GM18508 (cell line): ENCODE results near the gene MLLT10.
"Not testable (repeated sequence)": the region's sequence is repeated elsewhere in the genome, so short reads cannot be mapped to it uniquely, and the experiment has no call there.

ENCODE experiments used
- ATAC-seq: cut with Tn5 transposase; IDR thresholded peaks from one replicate; pipeline ENCODE4 v1.9.1; 2021; ENCODE audit warnings: moderate number of reproducible peaks; ENCODE audit not compliant: insufficient read depth, unreplicated experiment

MLLT10 gene

DNA sequence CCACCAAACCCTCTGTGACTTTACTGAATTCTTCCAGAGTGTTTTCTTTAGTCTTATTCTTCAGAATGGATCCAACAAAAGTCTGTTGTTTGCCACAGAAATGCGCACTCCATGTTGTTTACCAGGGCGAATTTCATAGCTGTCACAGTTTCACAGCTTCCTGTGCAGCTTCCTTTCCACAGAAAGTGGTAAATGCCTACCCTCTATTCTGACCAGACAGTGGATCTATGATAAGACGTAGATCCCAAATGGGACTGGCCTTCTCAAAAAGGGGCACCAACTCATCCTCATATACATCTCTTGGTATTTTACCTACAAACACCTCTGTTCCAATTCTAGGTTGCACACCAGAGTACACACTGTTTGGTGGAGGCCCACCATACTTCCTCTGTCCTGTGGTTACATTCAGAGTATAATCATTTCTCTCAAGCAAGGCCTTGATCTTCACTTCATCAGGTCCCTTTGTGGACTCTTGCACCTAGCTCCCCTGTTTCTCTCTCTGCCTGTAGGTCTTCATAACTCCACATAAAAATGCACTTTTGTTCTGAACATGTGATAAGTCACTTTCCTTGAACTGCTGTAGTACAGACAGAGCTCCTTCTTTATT lies 91.7 kb downstream of the MLLT10 start:
- no peak for ATAC-seq

DNA sequence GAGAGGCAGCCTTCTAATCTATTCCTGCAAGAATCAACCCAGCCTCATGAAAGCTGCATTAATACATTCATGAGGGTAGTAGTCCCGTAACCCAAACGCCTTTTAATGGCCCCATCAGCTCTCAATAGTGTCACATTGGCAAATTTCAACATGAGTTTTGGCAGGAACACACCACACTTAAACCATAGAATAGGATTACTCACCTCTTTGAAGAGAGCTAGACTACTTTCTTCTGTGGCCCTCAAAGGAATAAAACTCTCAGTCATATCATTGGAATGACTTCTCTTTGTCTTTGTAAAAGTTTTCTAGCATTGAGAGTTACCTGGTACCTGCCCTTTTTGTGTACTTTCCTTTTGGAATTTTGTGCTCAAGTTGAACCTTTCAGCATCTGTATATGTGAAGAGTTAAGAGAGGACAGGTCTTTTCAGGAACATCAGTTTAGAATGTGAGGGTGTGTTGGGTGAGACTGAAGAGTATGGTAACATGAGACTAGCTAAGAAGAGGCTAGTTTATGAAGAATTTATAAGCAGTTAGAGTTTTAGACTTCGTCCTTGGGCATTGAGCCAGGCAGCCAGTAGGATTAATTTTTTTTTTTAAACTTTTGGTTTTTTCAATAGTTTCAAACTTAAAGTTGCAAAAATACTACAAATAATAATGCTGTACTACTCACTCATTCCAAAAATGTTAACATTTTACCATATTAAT lies 92.6 kb downstream of the MLLT10 start:
- ATAC-seq = no peak

DNA sequence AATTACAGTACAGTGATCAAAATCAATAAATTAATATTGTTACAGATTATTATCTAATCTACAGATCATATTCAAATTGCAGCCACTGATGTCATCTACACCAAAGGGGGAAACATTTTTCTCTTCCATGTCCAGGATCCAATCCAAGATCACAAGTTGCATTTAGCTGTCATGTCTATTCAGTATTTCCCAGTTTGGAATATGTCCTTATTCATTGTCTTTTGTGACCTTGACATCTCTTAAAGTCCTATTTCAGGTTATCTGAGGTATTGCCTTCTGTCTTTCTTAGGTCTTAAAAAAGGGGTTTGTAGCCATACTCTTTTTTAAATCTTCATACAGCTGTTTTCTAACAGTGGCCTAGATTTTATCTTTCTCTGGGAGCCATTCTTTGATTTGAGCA lies 93.3 kb downstream of the MLLT10 start:
- ATAC-seq = no peak

DNA sequence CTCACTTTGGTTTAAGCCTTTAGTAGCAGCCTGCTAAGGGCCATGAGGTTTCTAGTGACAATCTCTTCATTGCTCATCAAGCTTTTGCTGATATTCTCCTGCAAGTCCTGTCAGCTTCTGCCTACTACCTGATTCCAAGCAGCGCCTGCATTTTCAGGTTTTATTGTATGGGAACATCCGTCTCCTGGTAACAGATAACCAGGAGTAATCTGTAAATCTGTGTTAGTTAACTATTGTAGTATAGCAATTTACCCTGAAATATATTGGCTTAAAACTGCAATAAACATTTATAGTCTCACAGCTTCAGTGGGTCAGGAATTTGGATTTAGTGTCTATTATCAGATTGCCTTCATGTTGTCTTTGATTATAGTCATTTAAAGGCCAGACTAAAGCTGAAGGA lies 94.0 kb downstream of the MLLT10 start:
- no peak for ATAC-seq

DNA sequence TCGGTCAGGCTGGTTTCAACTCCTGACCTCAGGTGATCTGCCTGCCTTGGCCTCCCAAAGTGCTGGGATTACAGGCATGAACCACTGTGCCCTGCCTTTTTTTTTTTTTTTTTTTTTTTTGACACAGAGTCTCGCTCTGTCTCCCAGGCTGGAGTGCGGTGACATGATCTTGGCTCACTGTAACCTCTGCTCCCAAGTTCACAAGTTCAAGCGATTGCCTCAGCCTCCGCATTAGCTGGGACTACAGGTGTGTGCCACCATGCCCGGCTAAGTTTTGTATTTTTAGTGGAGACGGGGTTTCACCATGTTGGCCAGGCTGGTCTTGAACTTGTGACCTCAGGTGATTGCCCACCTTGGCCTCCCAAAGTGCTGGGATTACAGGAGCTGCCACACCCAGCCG lies 94.6 kb downstream of the MLLT10 start:
- ATAC-seq = not testable (repeated sequence)

DNA sequence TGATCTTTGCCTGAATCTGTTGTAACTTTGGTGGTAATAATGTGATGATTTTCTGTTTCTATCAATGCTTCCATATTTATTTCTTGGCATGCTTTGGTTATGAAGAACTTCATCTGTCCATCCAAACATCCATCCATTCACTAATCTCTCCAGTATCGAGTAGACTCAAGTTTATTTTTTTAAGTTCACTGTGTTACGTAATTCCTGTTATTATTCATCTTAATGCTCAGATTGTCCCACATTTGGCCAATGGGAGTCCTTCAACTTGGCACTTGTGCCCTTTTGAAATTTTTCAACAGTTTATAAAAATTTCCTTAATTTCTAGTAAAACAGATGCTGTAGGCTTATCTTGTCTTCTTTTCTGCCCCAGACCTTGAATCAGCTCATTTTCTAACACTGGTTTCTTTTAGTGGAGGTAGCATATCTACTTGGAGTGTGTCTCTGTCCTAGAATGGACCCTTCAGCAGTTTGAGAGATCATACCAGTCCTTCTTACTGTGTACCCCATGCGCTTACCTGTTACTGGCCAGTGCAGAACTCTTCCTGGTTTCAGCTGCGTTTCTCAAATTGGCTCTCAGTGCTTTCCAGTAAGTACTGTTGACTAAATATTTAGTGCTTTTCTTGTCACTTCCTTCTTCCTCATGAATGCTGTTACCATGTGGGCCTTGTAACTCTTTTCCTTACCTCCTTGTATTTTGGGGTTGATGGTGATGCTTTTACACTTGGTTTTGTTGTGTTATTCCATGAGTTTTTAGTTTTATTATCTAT lies 100.8 kb downstream of the MLLT10 start:
- no peak for ATAC-seq

DNA sequence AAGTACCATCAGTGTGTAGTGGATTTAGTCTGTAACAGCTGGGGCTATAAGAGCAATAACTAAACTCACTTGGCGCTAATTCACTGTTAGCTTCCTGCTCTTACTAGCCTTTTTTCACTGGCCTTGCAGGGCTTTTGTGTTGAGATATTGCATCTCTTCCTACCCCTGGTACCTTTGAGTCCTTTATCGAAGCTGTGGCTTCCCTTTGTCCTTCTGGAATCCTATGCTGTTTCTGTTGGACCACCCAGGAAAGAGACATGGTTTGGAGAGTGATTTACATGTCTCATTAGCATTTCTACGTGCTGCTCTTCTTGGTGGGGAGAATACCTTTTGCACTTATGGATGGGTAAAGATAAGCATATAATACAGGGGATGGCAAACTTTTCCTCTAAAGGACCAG lies 103.8 kb downstream of the MLLT10 start:
- ATAC-seq = no peak

DNA sequence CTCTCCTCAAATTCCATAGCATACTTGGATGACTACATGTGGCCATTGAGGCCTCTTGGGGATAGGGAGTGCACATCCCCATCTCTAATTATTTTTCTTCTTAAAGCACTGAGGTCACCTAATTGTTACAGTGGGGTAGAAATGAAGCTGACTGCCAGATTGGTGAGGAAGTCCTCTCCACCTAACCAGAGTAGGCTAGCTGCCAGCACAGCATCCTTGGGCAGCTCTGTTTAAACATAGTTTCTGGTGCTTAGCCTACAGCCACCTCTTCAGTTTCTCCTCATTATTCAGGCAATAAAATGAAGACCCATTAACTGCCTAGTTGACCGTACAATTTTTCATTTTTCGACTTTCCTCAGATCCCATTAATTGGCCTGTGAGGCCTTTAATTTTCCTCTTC lies 104.6 kb downstream of the MLLT10 start:
- ATAC-seq = no peak

DNA sequence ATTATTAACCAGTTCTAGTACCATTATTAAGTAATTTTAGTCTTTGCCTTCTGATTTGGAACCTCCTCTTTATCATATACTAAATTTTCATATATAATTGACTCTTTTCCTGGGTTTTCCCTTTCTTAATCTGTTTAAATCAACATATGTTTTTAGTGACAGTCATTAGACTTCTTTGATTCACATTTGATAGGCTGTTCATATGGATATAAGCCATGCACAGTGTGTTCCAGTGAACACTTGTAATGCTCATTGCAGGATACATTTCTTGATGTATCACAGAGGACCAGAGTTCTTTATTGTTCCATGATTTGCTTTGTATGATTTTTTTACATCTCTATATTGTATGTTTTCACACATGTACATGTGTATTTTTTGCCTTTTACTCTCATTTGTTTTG lies 114.0 kb downstream of the MLLT10 start:
- no peak for ATAC-seq

DNA sequence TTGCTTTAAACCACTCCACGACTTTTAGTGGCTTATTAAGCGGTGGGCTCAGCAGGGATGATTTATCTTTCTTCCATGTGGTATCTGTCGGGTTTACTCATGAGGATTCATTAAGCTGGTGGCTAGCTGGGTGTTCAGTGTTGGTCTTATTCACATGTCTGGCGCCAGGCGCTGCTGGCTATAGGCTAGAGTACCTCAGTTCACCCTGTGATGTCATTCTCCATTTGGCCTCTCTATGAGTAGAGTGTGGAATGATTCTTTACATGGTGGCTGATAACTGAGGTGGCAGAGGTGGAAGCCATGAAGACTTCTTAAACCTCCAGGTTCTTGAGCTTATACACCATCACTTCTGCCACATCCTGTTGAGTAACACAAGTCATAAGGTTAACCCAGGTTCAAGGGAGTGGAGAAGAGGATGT lies 115.4 kb downstream of the MLLT10 start:
- no peak for ATAC-seq

DNA sequence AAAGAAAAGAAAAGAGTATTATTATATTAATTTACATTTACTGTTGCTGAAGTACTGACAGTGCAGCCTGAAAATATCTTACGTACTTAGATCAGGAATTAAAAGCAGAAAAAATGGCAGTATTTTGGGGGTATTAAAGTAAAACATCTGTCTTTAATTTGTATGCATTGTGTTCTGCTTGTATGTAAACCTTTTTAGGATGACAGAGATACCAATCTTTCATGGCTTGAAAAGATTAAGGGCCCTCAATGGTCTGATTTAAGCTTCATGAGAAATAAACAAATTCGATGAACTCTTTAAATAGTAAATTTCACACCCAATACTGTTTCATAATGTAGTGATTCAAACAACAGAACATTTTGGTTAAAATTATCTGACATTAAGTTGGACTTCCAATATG lies 116.3 kb downstream of the MLLT10 start:
- ATAC-seq = no peak

DNA sequence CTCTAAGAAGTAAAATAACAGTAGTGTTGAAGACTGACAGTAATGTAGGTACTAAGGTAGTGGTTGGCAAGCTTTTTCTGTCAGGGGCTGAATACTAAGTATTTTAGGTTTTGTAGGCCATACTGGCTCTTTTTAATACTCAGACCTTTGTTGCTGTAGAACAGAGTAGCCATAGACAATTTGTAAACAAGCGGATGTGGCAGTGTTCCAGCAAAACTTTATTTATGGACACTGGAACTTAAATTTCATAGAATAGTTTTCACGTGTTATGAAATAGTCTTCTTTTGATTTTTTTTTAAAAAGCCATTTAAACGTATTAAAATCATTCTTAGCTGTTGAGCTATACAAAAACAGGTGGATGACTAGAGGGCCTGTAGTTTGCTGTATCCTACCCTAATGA lies 121.2 kb downstream of the MLLT10 start:
- ATAC-seq = no peak

DNA sequence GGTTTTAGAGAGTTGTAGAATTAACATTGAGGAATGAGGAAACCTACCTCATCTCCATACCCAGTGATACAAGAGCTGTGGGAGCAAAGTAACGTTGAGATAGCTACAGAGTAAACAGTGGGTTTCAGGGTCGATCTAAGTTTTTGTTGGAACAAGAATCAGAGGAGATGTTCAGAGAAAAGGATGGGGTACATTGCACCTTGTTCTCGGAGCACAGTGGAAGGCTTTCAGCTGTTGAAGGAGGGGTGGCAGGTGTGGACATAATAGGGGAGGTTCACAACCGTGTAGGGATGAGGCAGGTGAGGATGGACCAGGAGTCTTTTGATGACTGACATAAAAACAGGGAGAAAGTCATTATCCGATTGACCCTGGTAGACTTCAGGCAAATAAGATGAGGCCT lies 121.7 kb downstream of the MLLT10 start:
- no peak for ATAC-seq

DNA sequence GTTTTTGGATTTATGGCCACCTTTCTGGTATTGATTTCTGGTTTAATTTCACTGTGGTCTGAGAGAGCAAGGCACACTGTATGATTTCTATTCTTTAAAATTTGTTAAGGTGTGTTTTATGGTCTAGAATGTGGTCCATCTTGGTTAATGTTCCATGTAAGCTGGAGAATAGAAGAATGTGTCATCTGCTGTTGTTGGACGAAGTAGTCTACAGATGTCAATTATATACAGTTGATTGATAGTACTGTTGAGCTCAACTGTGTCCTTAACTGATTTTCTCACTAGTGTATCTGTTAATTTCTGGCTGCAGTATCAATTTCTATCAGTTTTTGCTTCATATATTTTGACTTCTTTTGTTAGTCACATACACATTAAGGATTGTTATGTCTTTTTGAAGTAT lies 127.1 kb downstream of the MLLT10 start:
- ATAC-seq = no peak

DNA sequence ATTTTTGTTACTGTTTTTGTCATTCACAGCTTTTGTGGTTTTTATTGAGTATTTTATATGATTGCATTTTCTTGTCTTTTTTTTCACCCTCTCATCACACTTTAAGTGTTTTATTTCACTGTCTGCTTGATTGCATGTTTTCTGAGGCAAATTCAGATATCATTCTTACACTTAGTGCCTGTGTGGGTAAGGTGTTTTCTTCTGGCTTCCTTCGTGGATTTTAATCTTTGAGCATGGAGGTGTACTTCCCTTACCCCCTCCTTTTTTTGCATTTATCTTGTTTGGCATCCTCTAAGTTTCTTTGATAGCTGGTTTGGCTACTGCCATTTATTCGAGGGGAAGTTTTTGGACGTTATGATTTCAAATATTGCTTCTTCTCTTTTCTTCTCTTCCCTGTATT lies 127.9 kb downstream of the MLLT10 start:
- no peak for ATAC-seq

DNA sequence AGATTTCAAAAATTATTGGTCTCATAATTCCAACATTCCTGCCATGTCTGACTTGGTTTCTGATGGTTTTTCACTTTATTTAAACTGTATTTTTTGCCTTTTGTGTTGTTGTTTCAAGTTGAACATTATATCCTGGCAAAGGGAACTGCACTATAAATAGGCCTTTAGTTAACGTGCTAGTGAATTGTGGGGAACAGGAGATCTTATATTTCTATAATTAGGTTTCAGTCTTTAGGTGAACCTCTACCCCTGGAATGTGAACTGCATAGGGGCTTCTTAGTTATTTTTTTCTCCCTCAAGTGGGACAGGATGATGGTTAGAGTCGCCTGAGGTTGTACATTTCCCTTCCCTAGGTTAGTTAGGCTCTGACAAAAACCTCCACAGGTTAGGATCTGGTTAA lies 128.6 kb downstream of the MLLT10 start:
- no peak for ATAC-seq

DNA sequence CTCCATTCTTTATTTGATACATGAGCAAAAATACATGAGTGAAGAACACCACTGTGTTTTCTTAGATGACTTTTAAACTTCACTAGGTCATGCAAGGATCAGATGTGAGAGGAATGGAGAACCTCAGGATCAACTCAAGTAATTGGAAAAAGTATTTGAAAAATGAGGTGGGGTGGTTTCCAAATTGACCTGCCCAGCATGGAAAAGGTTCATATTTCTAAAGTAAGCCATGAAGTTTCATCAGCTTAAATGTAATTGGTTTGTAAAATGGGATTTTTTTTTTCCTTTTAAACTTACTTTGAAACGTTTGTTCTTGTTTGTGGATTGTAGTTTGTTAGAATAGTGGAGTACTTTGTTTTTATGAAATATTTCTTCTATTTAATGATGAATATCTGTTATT lies 134.8 kb downstream of the MLLT10 start:
- no peak for ATAC-seq

DNA sequence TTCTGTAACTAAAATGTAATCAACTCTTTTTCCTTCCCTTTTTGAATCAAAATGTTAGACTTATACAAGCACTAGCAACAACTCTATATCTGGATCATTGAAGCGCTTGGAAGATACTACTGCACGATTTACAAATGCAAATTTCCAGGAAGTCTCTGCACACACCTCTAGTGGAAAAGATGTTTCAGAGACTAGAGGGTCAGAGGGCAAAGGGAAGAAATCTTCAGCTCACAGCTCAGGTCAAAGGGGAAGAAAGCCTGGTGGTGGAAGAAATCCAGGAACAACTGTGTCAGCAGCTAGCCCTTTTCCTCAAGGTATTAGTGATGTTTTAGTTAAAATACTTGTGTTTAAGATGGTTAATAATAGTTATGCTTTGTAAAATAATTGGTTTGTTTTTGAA lies 136.4 kb downstream of the MLLT10 start:
- no peak for ATAC-seq

DNA sequence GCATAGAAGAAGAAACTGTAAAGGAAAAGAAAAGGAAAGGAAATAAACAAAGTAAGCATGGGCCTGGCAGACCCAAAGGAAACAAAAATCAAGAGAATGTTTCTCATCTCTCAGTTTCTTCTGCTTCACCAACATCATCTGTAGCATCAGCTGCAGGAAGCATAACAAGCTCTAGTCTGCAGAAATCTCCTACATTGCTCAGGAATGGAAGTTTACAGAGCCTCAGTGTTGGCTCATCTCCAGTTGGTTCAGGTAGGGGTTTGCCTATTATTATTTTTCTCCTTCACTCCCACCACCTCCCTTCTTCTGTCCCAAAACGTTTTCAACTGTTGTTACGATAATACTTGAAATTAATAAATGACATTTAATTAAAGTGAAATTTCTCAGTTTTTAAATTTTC lies 139.6 kb downstream of the MLLT10 start:
- ATAC-seq = no peak

DNA sequence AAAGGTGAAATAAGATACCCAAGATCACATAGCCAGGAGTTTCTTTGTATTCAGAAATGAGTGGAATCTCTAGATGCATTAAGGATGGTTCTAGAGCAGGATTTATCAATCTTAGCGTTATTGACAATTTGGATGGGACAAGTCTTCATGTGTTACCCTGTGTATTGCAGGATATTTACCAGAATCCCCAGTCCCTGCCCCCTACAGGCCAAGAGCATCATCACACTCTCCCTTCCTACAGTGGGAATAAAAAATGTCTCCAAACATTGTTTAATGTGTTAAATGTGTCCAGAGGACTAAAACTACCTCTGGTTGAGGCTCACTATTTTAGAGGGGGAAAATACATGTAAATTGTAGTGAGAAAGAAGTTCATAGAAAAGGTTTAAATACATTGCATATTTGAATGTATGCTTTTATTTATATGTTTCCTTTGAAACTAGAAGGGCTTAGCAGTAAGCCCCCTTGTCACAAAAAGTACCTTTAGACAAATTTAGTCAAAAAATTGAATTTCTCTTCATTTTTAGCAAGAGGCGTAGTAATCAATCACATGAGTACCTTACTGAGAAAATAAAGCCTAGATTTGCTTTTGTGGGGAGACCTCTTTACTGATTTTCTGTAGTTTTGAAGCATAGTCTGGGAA lies 141.2 kb downstream of the MLLT10 start:
- ATAC-seq = no peak

DNA sequence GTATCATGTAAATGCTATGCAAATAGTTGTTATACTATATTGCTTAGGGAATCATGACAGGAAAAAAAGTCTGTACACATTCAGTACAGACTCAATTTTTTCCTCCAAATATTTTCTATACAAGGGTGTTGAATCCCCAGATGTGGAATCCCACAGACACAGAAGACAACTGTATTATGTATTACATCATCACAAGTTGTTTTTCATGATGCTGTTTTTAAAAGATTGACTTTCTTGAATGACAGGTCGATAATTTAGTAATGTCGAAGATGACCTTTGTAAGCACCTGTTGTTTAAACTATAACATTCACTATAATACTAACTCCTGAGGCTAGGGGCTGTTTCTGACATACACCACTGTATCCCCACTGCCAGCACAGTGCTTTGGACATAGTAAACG lies 143.5 kb downstream of the MLLT10 start:
- ATAC-seq = no peak
